SK-N-SH treated with all-trans-retinoic acid at 6 μM for 48 hours (cell line): Measurements from ENCODE around the gene AGTRAP.

ENCODE experiments used
- ATAC-seq: fragments of 200-7000 bp; cut with Tn5 transposase; 3 replicates; pipeline ENCODE4 v1.9.1; 2020; ENCODE audit warnings: mild to moderate bottlenecking, moderate library complexity
- ARNTL ChIP-seq: fragments of 450-650 bp; formaldehyde crosslinking; IDR thresholded peaks from 2 replicates; pipeline ENCODE4 v1.5.0; 2020; ENCODE audit warnings: low read depth, mild to moderate bottlenecking, moderate library complexity, borderline replicate concordance
- BACH2 ChIP-seq: fragments of 250-450 bp; sonication (Bioruptor Pico); IDR thresholded peaks from 2 replicates; pipeline ENCODE4 v1.9.0; 2021; ENCODE audit warnings: mild to moderate bottlenecking, borderline replicate concordance
- CSRNP3 ChIP-seq: fragments of 250-450 bp; sonication (Bioruptor Pico); IDR thresholded peaks from 2 replicates; pipeline ENCODE4 v1.5.1; 2021; ENCODE audit warnings: mild to moderate bottlenecking, moderate library complexity
- ESRRG ChIP-seq: fragments of 250-450 bp; sonication (Bioruptor Pico); IDR thresholded peaks from 2 replicates; pipeline ENCODE4 v1.6.1; 2021; ENCODE audit warnings: mild to moderate bottlenecking
- GLIS3 ChIP-seq: fragments of 250-450 bp; sonication (Bioruptor Pico); IDR thresholded peaks from 2 replicates; pipeline ENCODE4 v1.5.0; 2020; ENCODE audit warnings: mild to moderate bottlenecking, moderate library complexity
- ISL1 ChIP-seq: fragments of 250-450 bp; sonication (Bioruptor Pico); IDR thresholded peaks from 2 replicates; pipeline ENCODE4 v2.1.2; 2022; ENCODE audit warnings: mild to moderate bottlenecking, moderate library complexity
- OSR1 ChIP-seq: fragments of 250-450 bp; sonication (Bioruptor Pico); IDR thresholded peaks from 2 replicates; pipeline ENCODE4 v1.8.0; 2022; ENCODE audit warnings: moderate library complexity, mild to moderate bottlenecking, inconsistent platforms
- POU6F1 ChIP-seq: fragments of 250-450 bp; sonication (Bioruptor Pico); IDR thresholded peaks from 2 replicates; pipeline ENCODE4 v1.8.0; 2021; ENCODE audit warnings: low read depth, mild to moderate bottlenecking, moderate library complexity, borderline replicate concordance
- PPARA ChIP-seq: fragments of 250-450 bp; sonication (Bioruptor Pico); IDR thresholded peaks from 2 replicates; pipeline ENCODE4 v1.5.0; 2020; ENCODE audit warnings: mild to moderate bottlenecking, borderline replicate concordance
- SNAI2 ChIP-seq: fragments of 250-450 bp; sonication (Bioruptor Pico); IDR thresholded peaks from 2 replicates; pipeline ENCODE4 v1.5.0; 2020; ENCODE audit warnings: mild to moderate bottlenecking, moderate library complexity
- TCF4 ChIP-seq: fragments of 250-450 bp; sonication (Bioruptor Pico); IDR thresholded peaks from 2 replicates; pipeline ENCODE4 v1.8.0; 2021; ENCODE audit warnings: mild to moderate bottlenecking, moderate library complexity, borderline replicate concordance
- TOX ChIP-seq: fragments of 250-450 bp; sonication (Bioruptor Pico); IDR thresholded peaks from 2 replicates; pipeline ENCODE4 v1.8.0; 2021; ENCODE audit warnings: mild to moderate bottlenecking, moderate library complexity, borderline replicate concordance
- TSHZ2 ChIP-seq: fragments of 250-450 bp; sonication (Bioruptor Pico); IDR thresholded peaks from 2 replicates; pipeline ENCODE4 v1.5.0; 2020; ENCODE audit warnings: mild to moderate bottlenecking, moderate library complexity
- ZC3H10 ChIP-seq: fragments of 250-450 bp; sonication (Bioruptor Pico); IDR thresholded peaks from 2 replicates; pipeline ENCODE4 v1.5.1; 2021; ENCODE audit warnings: mild to moderate bottlenecking, moderate library complexity
- ZFP30 ChIP-seq: fragments of 450-650 bp; formaldehyde crosslinking; IDR thresholded peaks from 2 replicates; pipeline ENCODE4 v1.5.0; 2022; ENCODE audit warnings: mild to moderate bottlenecking, moderate library complexity
- ZNF70 ChIP-seq: fragments of 450-650 bp; formaldehyde crosslinking; IDR thresholded peaks from 2 replicates; pipeline ENCODE4 v1.5.0; 2020; ENCODE audit warnings: mild to moderate bottlenecking, moderate library complexity
- ZNF8 ChIP-seq: fragments of 450-650 bp; formaldehyde crosslinking; IDR thresholded peaks from 2 replicates; pipeline ENCODE4 v1.5.0; 2020; ENCODE audit warnings: mild to moderate bottlenecking, moderate library complexity
- TF ChIP-seq, protein P1 (sequence below): fragments of 250-450 bp; sonication (Bioruptor Pico); IDR thresholded peaks from 2 replicates; pipeline ENCODE4 v1.8.0; 2020; ENCODE audit warnings: mild to moderate bottlenecking, moderate library complexity, borderline replicate concordance
- TF ChIP-seq, protein P2 (sequence below): fragments of 250-450 bp; sonication (Bioruptor Pico); IDR thresholded peaks from 2 replicates; pipeline ENCODE4 v1.5.1; 2020; ENCODE audit warnings: low read depth, mild to moderate bottlenecking, moderate library complexity

Gene AGTRAP

DNA sequence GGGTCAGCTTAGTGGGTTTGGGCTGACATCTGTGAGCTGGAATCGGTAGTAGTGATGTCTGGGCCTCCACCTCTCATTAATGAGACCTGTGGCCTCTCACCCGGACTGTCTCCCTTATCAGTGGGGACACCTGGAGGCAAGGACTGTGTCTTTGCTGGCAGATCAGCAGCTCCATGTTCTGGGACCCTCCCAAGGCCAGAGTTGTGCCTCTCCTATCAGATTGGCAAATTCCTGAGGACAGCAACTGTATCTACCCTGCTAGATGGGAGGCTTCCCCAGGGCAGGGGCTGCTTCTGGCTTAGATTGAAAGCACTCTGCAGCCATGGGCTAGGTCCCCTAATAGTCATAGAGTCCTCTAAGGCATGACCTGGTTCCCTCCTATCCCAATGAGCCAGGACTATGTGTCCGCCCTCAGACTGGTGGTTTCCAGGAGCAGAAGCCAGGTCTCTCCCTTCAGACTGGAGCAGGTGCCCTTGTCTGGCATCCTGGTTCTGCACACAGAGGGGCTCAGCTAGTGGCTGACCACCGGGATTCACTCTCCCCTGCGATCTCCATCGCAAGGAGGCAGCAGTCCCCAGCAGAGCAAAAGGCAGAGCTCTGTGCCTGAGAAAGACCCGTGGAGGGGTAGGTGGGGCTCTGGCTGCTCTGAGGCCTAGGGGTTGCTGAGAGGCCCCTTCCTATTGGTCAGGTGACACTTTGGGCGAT, 38.6 kb upstream of the AGTRAP start:
- TF ChIP-seq ZC3H10 (no peak), SNAI2 (no peak), ISL1 (no peak), ZNF8 (CRISPR knock-in tag) (no peak), TOX (CRISPR knock-in tag) (no peak), ZFP30 (CRISPR knock-in tag) (no peak)
- TF ChIP-seq, protein P1, sequence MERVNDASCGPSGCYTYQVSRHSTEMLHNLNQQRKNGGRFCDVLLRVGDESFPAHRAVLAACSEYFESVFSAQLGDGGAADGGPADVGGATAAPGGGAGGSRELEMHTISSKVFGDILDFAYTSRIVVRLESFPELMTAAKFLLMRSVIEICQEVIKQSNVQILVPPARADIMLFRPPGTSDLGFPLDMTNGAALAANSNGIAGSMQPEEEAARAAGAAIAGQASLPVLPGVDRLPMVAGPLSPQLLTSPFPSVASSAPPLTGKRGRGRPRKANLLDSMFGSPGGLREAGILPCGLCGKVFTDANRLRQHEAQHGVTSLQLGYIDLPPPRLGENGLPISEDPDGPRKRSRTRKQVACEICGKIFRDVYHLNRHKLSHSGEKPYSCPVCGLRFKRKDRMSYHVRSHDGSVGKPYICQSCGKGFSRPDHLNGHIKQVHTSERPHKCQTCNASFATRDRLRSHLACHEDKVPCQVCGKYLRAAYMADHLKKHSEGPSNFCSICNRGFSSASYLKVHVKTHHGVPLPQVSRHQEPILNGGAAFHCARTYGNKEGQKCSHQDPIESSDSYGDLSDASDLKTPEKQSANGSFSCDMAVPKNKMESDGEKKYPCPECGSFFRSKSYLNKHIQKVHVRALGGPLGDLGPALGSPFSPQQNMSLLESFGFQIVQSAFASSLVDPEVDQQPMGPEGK (CRISPR knock-in tag): no peak
- TF ChIP-seq, protein P2, sequence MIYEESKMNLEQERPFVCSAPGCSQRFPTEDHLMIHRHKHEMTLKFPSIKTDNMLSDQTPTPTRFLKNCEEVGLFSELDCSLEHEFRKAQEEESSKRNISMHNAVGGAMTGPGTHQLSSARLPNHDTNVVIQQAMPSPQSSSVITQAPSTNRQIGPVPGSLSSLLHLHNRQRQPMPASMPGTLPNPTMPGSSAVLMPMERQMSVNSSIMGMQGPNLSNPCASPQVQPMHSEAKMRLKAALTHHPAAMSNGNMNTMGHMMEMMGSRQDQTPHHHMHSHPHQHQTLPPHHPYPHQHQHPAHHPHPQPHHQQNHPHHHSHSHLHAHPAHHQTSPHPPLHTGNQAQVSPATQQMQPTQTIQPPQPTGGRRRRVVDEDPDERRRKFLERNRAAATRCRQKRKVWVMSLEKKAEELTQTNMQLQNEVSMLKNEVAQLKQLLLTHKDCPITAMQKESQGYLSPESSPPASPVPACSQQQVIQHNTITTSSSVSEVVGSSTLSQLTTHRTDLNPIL: no peak
- ATAC-seq: no peak

DNA sequence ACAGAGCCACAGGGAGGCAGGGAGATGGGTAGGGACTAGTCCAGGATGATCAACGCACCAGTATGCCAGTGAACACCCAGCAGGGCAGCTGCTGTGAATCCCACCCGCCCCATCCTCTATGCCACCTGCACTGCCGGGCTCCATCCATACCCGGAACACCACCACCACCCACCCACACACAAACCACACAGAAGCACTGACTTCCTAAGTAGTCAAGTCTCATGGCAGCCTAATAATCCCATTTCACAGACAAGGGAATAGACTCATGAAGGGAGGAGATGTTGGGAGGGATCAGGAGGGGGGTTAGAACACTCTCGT, 38.1 kb upstream of the AGTRAP start:
- ATAC-seq: no peak
- TF ChIP-seq TCF4 (CRISPR knock-in tag): no peak
- no peak for TF ChIP-seq ESRRG (CRISPR knock-in tag)
- no peak for TF ChIP-seq POU6F1
- no peak for TF ChIP-seq BACH2 (CRISPR knock-in tag)
- TF ChIP-seq TOX (CRISPR knock-in tag): no peak
- no peak for TF ChIP-seq GLIS3 (CRISPR knock-in tag)
- no peak for TF ChIP-seq ZNF8 (CRISPR knock-in tag)
- no peak for TF ChIP-seq ARNTL (CRISPR knock-in tag)
- no peak for TF ChIP-seq PPARA
- TF ChIP-seq ZNF70 (CRISPR knock-in tag): no peak
- no peak for TF ChIP-seq SNAI2
- TF ChIP-seq, protein P2: no peak
- TF ChIP-seq TSHZ2 (CRISPR knock-in tag): no peak
- TF ChIP-seq CSRNP3: no peak

- no peak for ATAC-seq
- TF ChIP-seq OSR1 (CRISPR knock-in tag) (no peak), ARNTL (CRISPR knock-in tag) (no peak), ZFP30 (CRISPR knock-in tag) (no peak), SNAI2 (no peak), TSHZ2 (CRISPR knock-in tag) (no peak), TOX (CRISPR knock-in tag) (no peak), PPARA (no peak), TCF4 (CRISPR knock-in tag) (no peak), ISL1 (no peak), ZNF8 (CRISPR knock-in tag) (no peak), ZNF70 (CRISPR knock-in tag) (no peak), ESRRG (CRISPR knock-in tag) (no peak), POU6F1 (no peak), GLIS3 (CRISPR knock-in tag) (no peak)
Observed at GRCh38 chr1:11700601-11701467, 35.1 kb upstream of the AGTRAP start.
